Heart right ventricle (tissue), 16 donors: ENCODE results near the gene PDXK. TPM values are rescaled to one million over a fixed set of nuclear protein-coding genes. Genes with fewer than 3 reads are reported as not detected.

Source experiments
- ATAC-seq, 8 donors: fragments of 200-7000 bp; cut with Tn5 transposase; one replicate each; pipeline ENCODE4 v1.9.1; 2020; ENCODE audit warnings: mild to moderate bottlenecking in 8 of 8, moderate library complexity in 8 of 8, moderate number of reproducible peaks in 1 of 8
- DNase-seq, 2 donors: peaks; one replicate each; pipeline ENCODE4 v3.0.0-alpha.2; 2020
- H3K27ac ChIP-seq, 10 donors: fragments of 200-600 bp; sonication (generic) in 2 of 10; one replicate each; pipeline versions ENCODE4 v1.5.0 to v1.8.0; 2020 to 2022; ENCODE audit warnings: mild to moderate bottlenecking in 3 of 10
- H3K27me3 ChIP-seq, 7 donors: fragments of 200-600 bp; one replicate each; pipeline ENCODE4 v1.8.0; 2021 to 2022; ENCODE audit warnings: mild to moderate bottlenecking in 2 of 7
- H3K36me3 ChIP-seq, 9 donors: fragments of 200-600 bp; sonication (generic) in 1 of 9; one replicate each; pipeline versions ENCODE4 v1.5.0 to v1.8.0; 2020 to 2022; ENCODE audit warnings: mild to moderate bottlenecking in 2 of 9
- H3K4me1 ChIP-seq, 9 donors: fragments of 200-600 bp; sonication (generic) in 1 of 9; one replicate each; pipeline versions ENCODE4 v1.5.0 to v1.8.0; 2020 to 2022; ENCODE audit warnings: mild to moderate bottlenecking in 4 of 9
- H3K4me3 ChIP-seq, 10 donors: fragments of 200-600 bp; sonication (generic) in 2 of 10; one replicate each; pipeline versions ENCODE4 v1.5.0 to v1.8.0; 2020 to 2022; ENCODE audit warnings: mild to moderate bottlenecking in 7 of 10, moderate library complexity in 2 of 10
- H3K9me3 ChIP-seq, 11 donors: fragments of 200-600 bp in 10 of 11; sonication (generic) in 2 of 11; one replicate each; pipeline versions ENCODE4 v1.5.0 to v1.8.0; 2013 to 2022; ENCODE audit warnings: mild to moderate bottlenecking in 2 of 11, control low read depth in 1 of 11, moderate library complexity in 1 of 11
- WGBS, 2 donors: extraction: QIAGEN DNeasy Blood & Tissue Kit; methylation state at CpG; one replicate each; pipeline ENCODE4 v1.1.7; 2013; ENCODE audit warnings: inconsistent platforms in 1 of 2; 5-methylcytosine and 5-hydroxymethylcytosine counted together
- intact Hi-C, 10 donors: fragments of 100-400 bp; cut with DNase I; formaldehyde crosslinking; loops; one replicate each; pipeline versions ENCODE4 v1.11.1 to v1.14.2; 2022
- polyA plus RNA-seq, 2 donors: library from polyadenylated mRNA; stranded (reverse); fragments of 200-250 nt; gene quantifications; one replicate each; pipeline ENCODE4 v1.2.3, GENCODE V29; 2013
- total RNA-seq, 10 donors: library from RNA; stranded (reverse); fragmentation: NEBNext Ultra II Directional in 3 of 10; extraction: Animal tissue kit (Norgen Biotek cat#: 25700) in 3 of 10; gene quantifications; one replicate each; pipeline versions ENCODE4 v1.2.1 to v1.2.4, GENCODE V29; 2021 to 2023
- TF ChIP-seq, protein P1 (sequence below), 9 donors: fragments of 200-600 bp; sonication (generic) in 2 of 9; IDR thresholded peaks; one replicate each; pipeline versions ENCODE4 v1.5.0 to v1.8.0; 2021 to 2022; ENCODE audit warnings: antibody characterized with exemption in 9 of 9, mild to moderate bottlenecking in 5 of 9, moderate library complexity in 1 of 9
- donor health status: Arrhythmogenic right ventricular cardiomyopathy.
- donor health status: ischemic (EF 13 %, LVEDD 7.1; RV severe dilation, severe dysfunction).
- donor health status: healthy with polysubstance abuse.
- donor health status: DM: no; HTN: yes; CAD: no.
- donor health status: DM: no; HTN: no; CAD: no.
- donor health status: ischemic (EF 25% LVEDD 6.9; RV normal size, moderate dysfunction).
- donor health status: ischemic (EF 25% LVEDD 5.7; RV mildly dilated, moderate dysfunction).
- donor health status: healthy.
- donor health status: DM: yes; HTN: yes; CAD: no.
- donor health status: Ischemic cardiomyopathy.
- donor health status: ischemic (EF 35%, LVEDD 5.7; RV mildly dilated, moderate dysfunction).
- donor health status: nonischemic (EF 11% LVEDD 7.7; RV severe dilation, severe dysfunction).
- donor health status: DM: yes; HTN: yes; CAD: no.
- donor health status: PGD.
- donor health status: ischemic (EF 29% LVEDD 5.4; RV normal size, mild dysfunction).
- donor health status: nonischemic (EF 23%, LVEDD 6.1; RV moderate dilation, normal function).

The PDXK gene
- total and polyA plus RNA-seq, 12 donors: 47.8 to 102 (median 73.0) TPM

DNA sequence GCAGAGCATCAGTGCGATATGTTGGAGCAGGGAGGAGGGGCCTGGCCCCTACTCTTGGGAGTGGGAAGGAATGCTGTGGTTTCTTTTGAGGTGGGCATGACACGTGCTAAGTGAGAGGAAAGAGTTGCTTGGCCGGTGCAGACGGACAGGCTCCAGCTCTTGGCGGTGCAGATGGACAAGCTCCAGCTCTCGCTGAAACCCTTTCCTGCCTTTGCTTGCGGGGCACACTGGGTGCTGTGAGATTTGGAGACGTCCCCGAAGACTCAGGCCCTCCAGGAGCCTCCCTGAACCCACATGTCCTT is 15.9 kb downstream of the PDXK start:
- no peaks in the 10 kb centered on the region for H3K27me3 ChIP-seq
- H3K27ac ChIP-seq: peak overlapping the region in 2 of 10 donors; percentile 3 to 9
- WGBS, 2 donors: 53 to 59% methylated on average over 9 of the region's 9 CpGs
- DNase-seq (no peak), ATAC-seq (peak in 3 of 8 donors; percentile 5 to 23 (median 8))
- H3K9me3 ChIP-seq: no peaks in the 10 kb centered on the region
- intact Hi-C loops: loop anchor here in 1 of 10 donors (5.0 kb wide), 1 partner anchor 37 kb away; no protein-coding TSS in a partner anchor
- no peak overlapping the region for H3K4me3 ChIP-seq
- H3K36me3 ChIP-seq: peaks cover 0 to 59% (median 0%) of the 10 kb centered on the region in 9 donors
- peaks cover 7 to 48% (median 30%) of the 10 kb centered on the region in 9 donors for H3K4me1 ChIP-seq
- TF ChIP-seq, protein P1, sequence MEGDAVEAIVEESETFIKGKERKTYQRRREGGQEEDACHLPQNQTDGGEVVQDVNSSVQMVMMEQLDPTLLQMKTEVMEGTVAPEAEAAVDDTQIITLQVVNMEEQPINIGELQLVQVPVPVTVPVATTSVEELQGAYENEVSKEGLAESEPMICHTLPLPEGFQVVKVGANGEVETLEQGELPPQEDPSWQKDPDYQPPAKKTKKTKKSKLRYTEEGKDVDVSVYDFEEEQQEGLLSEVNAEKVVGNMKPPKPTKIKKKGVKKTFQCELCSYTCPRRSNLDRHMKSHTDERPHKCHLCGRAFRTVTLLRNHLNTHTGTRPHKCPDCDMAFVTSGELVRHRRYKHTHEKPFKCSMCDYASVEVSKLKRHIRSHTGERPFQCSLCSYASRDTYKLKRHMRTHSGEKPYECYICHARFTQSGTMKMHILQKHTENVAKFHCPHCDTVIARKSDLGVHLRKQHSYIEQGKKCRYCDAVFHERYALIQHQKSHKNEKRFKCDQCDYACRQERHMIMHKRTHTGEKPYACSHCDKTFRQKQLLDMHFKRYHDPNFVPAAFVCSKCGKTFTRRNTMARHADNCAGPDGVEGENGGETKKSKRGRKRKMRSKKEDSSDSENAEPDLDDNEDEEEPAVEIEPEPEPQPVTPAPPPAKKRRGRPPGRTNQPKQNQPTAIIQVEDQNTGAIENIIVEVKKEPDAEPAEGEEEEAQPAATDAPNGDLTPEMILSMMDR (IDR thresholded peaks at IDR 0.05): no peak

DNA sequence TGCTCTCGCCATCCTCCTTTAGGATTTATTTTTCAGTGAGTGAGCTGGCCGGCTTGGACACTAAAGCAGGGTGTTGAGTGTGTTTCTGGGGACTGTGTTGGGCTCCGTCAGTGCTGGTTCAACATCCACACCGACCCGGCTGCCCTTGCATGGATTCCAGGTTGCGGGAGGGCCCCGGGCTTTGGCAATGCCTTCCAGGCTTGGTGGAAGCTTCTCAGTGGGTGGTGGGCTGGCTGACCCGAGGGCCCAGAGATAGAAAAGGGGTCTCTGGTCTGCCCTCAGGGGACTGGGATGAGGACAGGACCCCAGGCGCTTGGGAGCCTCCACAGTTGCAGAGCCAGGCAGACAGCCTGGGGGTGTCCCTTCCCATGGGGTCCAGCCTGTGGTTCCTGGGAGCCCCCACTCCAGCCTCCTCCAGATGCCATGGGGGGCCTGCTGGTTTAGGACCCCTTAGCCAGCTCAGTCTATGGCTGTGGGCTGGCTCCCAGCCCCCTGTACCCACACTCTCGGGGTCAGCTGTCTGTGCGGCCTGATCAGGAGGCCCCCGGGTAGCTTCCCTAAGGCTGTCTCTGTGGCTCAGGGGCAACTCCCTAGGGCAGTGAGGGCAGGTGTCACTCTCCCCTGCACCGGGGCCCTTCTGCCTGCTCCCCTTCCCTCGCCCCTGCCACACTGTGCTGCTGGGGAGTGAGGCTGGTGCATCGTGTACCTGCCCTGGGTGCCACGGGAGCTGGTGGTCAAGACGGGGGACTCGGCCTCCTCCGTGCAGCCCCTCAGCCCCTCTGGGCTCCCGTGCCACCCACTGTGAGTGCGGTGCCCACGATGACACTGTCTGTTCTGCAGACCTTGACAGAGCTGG is 16.5 kb downstream of the PDXK start:
- Histone ChIP-seq H3K27ac (peak overlapping the region in 2 of 10 donors; percentile 3 to 9), H3K9me3 (no peaks in the 10 kb centered on the region), H3K4me3 (no peak overlapping the region), H3K27me3 (no peaks in the 10 kb centered on the region), H3K36me3 (peaks cover 0 to 59% (median 0%) of the 10 kb centered on the region in 9 donors), H3K4me1 (peaks cover 7 to 42% (median 30%) of the 10 kb centered on the region in 9 donors)
- ATAC-seq (peak in 1 of 8 donors; percentile 1), DNase-seq (no peak)
- WGBS, 2 donors: 85 to 89% methylated on average over 22 of the region's 22 CpGs
- intact Hi-C loops: loop anchor here in 1 of 10 donors (5.0 kb wide), 1 partner anchor 37 kb away; no protein-coding TSS in a partner anchor
- TF ChIP-seq, protein P1 (IDR thresholded peaks at IDR 0.05): no peak

DNA sequence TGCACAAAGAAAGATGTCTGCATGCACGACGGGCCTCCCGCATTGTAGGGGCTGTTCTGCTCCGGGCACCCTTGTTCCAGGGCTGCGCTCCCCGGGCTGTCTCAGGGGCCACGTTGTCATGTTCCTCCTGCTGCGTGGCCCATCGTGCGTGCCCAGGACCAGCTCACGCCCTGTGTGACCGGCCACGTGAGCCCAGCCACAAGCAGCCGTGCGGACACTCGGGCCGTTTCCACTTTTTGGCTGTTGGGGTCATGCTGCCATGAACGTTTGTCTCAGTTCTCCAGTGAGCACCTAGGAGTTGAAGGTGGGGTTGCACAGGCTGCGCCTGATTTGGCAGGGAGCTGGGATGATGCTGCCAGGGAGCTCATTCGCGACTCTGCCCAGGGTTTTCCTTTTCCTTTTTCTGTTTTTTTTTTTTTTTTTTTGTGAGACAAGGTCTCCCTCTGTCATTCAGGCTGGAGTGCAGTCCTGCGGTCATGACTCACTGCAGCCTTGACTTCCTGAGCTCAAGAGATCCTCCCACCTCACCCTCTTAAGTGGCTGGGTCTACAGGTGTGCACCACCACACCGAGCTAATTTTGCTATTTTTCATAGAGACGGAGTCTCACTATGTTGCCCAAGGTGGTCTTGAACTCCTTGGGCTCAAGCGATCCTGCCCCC is 17.4 kb downstream of the PDXK start:
- Histone ChIP-seq H3K4me1 (peaks cover 7 to 37% (median 30%) of the 10 kb centered on the region in 9 donors), H3K4me3 (no peak overlapping the region), H3K36me3 (peaks cover 0 to 59% (median 0%) of the 10 kb centered on the region in 9 donors), H3K27me3 (no peaks in the 10 kb centered on the region), H3K27ac (no peak overlapping the region), H3K9me3 (no peaks in the 10 kb centered on the region)
- intact Hi-C loops: loop anchor here in 1 of 10 donors (5.0 kb wide), 1 partner anchor 36 kb away; no protein-coding TSS in a partner anchor
- 92 to 95% methylated on average over 25 of the region's 25 CpGs for WGBS, 2 donors
- no peak for ATAC-seq
- TF ChIP-seq, protein P1 (IDR thresholded peaks at IDR 0.05): no peak
- DNase-seq: no peak

DNA sequence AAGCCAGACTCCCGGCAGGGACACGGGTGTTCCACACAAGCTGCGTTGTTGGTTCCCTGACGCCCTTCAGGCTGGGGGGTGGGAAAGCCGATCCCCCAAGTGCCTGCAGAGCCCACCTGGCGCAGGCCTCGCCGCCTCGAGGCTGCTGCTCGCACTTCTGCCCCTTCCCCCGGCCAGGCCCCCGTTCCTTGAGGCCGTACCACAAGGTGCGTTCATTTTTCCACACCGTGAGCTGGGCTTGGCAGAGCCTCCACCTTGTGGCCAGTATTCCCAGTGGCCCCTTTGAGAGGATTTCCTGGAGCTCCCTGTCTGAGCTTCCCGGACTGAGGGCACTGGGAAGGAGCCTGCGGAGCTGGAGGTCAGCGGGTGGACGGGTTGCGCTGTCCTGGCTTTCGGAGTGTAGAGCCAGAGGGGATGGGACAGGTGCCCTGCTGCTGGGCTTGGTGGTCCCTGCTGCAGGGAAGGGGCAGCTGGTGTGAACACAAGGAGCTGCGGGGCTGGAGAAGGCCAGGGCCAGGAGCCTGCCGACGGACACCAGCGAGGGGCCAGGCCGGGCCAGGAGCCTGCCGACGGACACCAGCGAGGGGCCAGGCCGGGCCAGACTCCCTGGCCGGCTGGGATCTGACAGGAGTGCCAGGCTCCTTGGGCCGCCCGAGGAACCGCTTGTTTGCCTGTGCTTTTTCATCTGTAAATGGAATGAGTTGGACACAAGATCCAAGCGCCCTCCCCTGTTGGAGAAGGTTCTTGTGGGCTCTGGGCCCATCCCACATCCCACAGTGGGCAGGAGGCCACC is 18.4 kb downstream of the PDXK start:
- TF ChIP-seq, protein P1 (IDR thresholded peaks at IDR 0.05): no peak
- no peaks in the 10 kb centered on the region for H3K27me3 ChIP-seq
- peaks cover 6 to 33% (median 23%) of the 10 kb centered on the region in 9 donors for H3K4me1 ChIP-seq
- WGBS, 2 donors: 89 to 90% methylated on average over 35 of the region's 35 CpGs
- H3K27ac ChIP-seq: no peak overlapping the region
- intact Hi-C loops: loop anchor here in 1 of 10 donors (5.0 kb wide), 1 partner anchor 35 kb away; no protein-coding TSS in a partner anchor
- no peak for DNase-seq
- no peak overlapping the region for H3K4me3 ChIP-seq
- no peak for ATAC-seq
- peaks cover 0 to 60% (median 0%) of the 10 kb centered on the region in 9 donors for H3K36me3 ChIP-seq
- H3K9me3 ChIP-seq: no peaks in the 10 kb centered on the region
